AG04449 (cell line): Measurements from ENCODE around the gene RTP5.

Experiments
- CTCF ChIA-PET: fragments of 350-600 bp; formaldehyde crosslinking; extraction: SDS; loops from one replicate; lab custom pipeline; 2021; ENCODE audit warnings: antibody characterized with exemption; lab: Yijun Ruan, JAX
- POLR2A ChIA-PET: fragments of 400-600, 350-600 bp; formaldehyde crosslinking; extraction: SDS; loops from one replicate; lab custom pipeline; 2020; ENCODE audit warnings: antibody characterized with exemption, inconsistent platforms; lab: Yijun Ruan, JAX
- DNase-seq: peaks from one replicate; pipeline ENCODE4 v3.0.0-alpha.2; 2010; ENCODE audit warnings: low read depth, low spot score
- H3K4me3 ChIP-seq: 2 replicates; pipeline ENCODE4 v1.5.1; 2011; ENCODE audit warnings: low read depth, mild to moderate bottlenecking, control low read depth, low read length
- TF ChIP-seq, protein P1 (sequence below): IDR thresholded peaks from one replicate; pipeline ENCODE4 v1.5.1; 2011; ENCODE audit warnings: mild to moderate bottlenecking, moderate library complexity, low read length, control low read depth, inconsistent platforms; ENCODE audit not compliant: insufficient read depth; ENCODE audit errors: missing control alignments

The RTP5 gene

DNA sequence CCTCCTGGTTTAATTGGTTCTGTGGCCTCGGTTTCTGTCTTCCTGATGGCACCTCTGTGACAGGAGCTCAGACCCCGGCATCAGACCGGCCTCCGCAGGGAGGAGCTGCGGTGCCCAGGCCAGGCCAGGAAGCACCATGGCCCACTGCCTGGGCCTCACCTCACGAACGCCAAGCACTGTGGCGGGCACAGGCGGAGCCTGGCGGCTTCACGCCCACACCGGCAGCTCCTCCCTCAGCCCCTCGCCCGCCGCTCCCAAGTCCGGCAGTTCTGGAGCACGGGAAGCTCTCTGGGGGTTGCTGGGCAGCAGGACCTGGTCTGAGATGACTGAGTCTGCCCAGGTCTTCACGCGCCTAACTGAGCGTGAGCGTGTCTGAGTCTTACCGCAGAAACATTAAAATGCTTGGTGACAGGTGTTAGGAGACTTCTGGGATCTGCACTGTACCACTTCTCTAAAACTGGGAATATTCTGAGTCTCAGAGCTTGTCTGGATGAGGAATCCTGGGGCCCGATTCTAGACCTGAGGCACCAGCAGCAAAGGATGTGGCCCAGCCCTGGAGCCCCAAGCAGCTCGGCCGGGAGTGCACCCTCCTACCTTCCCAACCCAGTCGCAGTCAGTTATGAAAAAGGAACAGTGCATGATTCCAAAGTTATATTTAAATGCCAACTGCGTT, 21.9 kb downstream of the RTP5 start:
- DNase-seq: no peak
- ChIA-PET CTCF (interaction anchor here (0.9 kb wide), 1 partner anchor 13 kb away, joined by 3 read pairs; no protein-coding TSS in a partner anchor), POLR2A (no interaction called here)
- TF ChIP-seq, protein P1, sequence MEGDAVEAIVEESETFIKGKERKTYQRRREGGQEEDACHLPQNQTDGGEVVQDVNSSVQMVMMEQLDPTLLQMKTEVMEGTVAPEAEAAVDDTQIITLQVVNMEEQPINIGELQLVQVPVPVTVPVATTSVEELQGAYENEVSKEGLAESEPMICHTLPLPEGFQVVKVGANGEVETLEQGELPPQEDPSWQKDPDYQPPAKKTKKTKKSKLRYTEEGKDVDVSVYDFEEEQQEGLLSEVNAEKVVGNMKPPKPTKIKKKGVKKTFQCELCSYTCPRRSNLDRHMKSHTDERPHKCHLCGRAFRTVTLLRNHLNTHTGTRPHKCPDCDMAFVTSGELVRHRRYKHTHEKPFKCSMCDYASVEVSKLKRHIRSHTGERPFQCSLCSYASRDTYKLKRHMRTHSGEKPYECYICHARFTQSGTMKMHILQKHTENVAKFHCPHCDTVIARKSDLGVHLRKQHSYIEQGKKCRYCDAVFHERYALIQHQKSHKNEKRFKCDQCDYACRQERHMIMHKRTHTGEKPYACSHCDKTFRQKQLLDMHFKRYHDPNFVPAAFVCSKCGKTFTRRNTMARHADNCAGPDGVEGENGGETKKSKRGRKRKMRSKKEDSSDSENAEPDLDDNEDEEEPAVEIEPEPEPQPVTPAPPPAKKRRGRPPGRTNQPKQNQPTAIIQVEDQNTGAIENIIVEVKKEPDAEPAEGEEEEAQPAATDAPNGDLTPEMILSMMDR: no peak
- H3K4me3 ChIP-seq: no peak overlapping the region

DNA sequence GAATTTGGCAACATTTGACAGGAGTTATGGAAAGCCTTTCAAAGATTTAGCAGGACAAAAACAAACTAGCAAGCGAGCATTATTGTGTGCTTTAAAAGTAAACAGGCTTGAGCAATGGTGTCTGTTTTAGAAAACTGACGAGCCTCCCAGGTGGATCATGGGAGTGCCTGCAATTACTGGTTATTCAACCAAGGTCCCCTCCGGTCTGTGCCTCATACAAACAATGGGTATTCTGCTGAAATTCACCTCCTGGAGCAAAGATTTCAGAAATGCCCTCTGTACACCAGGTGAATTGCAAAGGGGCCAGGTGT, 22.4 kb downstream of the RTP5 start:
- H3K4me3 ChIP-seq: no peak overlapping the region
- POLR2A ChIA-PET: no interaction called here
- DNase-seq: no peak
- TF ChIP-seq, protein P1: no peak
- CTCF ChIA-PET: interaction anchor here (0.9 kb wide), 1 partner anchor 14 kb away, joined by 3 read pairs; no protein-coding TSS in a partner anchor

DNA sequence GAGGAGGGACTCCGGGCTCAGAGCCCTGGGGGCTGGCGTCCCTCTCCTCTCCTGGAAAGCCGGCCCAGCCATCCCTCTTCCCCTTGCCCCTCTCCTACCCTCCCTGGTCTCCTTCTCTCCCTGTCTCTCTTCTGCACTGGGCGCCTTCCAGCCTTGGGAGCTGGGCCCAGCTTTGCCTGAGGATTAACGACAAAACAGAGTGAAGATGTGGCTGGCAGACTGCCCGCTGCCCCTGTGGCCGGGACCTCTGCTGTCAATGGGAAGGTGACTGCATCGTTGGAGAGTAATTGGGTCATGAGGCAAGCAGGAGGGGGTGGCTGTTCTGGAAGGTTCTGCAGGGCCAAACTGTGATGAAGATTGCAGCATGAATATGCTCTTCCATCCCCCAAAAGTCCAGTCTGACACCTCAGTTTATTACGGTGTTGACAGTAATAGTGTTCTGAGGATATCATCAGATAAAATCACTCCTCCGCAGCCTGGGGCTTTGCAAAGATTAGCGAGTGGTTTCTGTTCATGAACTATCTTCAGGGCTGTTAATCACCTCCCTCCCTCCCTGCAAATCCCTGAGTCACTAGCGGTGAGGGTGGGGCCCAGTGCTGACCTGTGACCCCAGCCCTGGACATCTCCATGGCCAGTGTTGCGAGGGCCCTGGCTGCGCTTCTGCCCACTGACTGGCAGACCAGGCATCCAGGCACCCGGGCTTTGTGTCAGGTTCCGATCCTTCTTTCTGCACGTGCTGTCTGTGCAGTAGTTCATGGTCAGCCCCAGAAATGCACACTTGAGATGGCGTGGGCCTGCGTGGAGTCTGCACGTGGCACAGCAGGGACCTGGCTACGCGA, 23.0 kb downstream of the RTP5 start:
- DNase-seq: no peak
- H3K4me3 ChIP-seq: no peak overlapping the region
- ChIA-PET POLR2A (no interaction called here), CTCF (no interaction called here)
- TF ChIP-seq, protein P1: no peak

DNA sequence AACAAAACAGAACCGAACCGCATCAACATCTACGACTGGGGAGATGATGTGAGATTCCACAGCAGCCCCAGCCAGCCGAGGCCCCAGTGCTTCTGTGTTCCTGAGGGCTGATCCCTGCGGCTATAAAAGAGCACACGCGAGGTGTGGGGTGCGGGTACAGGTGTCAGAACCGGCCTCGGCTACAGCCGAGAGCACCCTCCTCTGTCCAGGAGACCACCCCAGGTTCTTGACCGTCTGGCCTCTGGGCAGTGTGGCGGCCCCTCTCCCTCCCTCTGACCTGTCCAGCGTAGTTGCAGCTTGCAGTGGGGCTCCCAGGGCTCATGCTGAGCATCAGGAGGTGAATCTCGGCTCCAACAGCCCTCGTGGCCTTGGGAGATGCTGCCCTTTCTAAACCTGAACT, 23.7 kb downstream of the RTP5 start:
- DNase-seq: no peak
- CTCF ChIA-PET: no interaction called here
- TF ChIP-seq, protein P1: no peak
- POLR2A ChIA-PET: no interaction called here
- H3K4me3 ChIP-seq: no peak overlapping the region

DNA sequence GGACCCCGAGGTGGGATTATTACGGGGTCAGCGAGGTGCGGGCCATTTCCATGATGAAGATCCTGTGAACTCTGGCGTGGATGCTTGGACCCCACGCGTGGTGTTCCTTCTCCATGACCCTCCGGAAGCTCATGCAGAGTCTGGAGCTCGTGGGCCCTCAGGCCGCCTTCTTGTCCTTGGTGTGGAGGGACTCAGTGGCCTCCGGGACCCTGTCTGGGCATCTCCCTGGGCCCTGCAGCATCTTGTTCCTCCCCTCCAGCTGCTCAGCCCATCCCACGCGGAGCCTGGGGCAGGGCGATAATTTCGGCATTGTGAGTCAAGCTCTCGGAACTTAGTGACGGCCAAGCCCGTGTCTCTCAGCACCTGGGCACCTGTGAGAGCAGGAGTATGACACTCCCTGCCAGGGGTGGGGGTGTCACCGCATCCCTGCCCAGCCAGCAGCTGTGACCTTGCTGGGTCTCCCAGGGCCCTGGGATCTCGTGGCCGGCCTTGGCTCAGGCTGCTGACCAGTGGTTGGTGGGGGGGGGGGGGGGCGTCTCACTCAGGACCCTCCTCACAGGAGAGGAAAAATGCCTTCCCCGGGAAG, 24.6 kb downstream of the RTP5 start:
- no peak for DNase-seq
- no peak overlapping the region for H3K4me3 ChIP-seq
- TF ChIP-seq, protein P1: no peak
- POLR2A ChIA-PET: no interaction called here
- CTCF ChIA-PET: no interaction called here
